ENCODE results near the gene SEPHS2.
"Not testable (repeated sequence)": the region's sequence is repeated elsewhere in the genome, so short reads cannot be mapped to it uniquely, and the experiment has no call there.

The SEPHS2 gene

DNA sequence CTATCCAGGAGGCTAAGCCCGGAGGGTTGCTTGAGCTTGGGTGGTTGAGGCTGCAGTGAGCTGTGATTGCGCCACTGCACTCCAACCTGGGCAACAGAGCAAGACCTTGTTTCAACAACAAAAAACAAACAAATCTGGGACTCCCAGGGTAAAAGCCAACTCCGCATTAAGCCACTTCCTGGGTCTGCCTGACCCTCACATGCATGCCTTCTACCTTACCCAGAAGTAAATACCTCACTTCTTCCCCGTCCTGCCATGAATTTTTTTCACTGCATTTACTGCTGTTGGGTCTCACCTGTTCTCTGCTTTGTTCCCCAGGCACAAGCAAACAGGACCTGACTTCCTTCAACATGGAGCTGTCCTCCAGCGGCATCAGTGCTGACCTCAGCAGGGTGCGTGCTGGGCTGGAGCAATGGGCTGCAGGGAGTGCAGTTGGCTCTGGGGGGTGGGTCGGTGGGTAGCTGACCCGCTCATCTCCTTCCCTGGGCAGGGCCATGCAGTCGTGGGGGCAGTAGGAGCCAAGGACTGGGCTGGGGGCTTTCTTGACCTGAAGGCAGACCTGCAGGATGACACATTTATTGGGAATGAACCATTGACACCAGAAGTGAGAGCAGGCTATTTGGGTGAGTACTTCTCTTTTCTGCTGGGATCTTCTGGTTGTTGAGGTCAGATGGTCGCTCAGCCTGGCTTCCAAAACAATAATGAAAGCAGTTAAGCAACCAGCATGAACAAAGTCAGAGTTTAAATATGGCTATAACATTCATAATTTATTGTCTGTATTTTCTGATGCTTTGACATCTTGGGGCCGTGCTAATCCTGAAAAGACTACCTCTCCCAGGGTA lies 43.3 kb upstream of the SEPHS2 start:
- DNase-seq (ENCODE audit: low read depth in 2 of 2), result no peak
- TF ChIP-seq, protein P1, sequence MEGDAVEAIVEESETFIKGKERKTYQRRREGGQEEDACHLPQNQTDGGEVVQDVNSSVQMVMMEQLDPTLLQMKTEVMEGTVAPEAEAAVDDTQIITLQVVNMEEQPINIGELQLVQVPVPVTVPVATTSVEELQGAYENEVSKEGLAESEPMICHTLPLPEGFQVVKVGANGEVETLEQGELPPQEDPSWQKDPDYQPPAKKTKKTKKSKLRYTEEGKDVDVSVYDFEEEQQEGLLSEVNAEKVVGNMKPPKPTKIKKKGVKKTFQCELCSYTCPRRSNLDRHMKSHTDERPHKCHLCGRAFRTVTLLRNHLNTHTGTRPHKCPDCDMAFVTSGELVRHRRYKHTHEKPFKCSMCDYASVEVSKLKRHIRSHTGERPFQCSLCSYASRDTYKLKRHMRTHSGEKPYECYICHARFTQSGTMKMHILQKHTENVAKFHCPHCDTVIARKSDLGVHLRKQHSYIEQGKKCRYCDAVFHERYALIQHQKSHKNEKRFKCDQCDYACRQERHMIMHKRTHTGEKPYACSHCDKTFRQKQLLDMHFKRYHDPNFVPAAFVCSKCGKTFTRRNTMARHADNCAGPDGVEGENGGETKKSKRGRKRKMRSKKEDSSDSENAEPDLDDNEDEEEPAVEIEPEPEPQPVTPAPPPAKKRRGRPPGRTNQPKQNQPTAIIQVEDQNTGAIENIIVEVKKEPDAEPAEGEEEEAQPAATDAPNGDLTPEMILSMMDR (IDR thresholded peaks at IDR 0.05; ENCODE audit: low read depth, low read length), result no peak
- no peak overlapping the region for H3K4me3 ChIP-seq (replicated peaks in 1 of 2; ENCODE audit: low read depth in 2 of 2, low read length in 2 of 2)

DNA sequence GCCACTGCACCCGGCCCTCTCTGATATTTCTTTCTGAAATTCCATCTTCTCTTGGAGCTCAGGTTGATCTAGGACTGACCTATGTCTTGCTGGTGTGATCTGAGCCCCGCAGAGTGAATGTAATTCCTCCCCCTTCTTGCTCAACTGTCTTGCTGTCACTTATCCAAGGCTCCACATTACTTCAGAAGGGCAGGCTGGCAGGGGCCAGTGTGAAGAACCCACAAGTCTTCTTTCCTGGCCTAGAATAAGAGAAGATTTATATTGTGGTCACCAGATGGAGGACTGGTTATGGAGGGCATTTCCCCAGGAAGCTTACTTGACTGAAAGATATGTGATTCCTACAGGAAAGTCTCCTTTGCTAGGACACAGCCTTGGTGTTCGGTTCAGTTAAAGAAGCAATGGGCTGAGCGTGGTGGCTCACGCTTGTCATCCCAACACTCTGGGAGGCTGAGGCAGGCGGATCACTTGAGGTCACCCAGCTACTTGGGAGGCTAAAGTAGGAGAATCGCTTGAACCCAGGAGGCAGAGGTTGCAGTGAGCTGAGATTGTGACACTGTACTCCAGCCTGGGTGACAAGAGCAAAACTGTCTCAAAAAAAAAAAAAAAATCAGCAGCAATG lies 40.3 kb upstream of the SEPHS2 start:
- peak in 1 of 2 donors; percentile 18 for DNase-seq (ENCODE audit: low read depth in 2 of 2)
- no peak overlapping the region for H3K4me3 ChIP-seq (replicated peaks in 1 of 2; ENCODE audit: low read depth in 2 of 2, low read length in 2 of 2)
- TF ChIP-seq, protein P1 (IDR thresholded peaks at IDR 0.05; ENCODE audit: low read depth, low read length), result no peak

DNA sequence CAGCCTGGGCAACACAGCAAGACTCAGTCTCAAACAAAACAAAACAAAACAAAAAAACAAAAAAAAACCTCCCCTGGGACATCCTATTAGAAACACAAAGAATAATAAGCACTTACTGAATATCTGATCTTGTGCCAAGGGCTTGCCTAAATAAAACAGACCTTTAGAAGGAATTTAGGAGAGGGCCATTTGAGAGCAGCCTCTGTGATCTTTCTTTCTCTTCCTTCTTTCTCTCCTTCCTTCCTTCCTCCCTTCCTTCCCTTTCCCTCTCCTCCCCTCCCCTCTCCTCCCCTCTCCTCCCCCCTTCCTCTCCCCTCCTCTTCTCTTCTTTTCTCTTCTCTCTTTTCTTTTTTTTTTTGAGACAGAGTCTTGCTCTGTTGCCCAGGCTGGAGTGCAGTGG lies 39.2 kb upstream of the SEPHS2 start:
- no peak overlapping the region for H3K4me3 ChIP-seq (replicated peaks in 1 of 2; ENCODE audit: low read depth in 2 of 2, low read length in 2 of 2)
- DNase-seq (ENCODE audit: low read depth in 2 of 2), result peak in 1 of 2 donors; percentile 10
- TF ChIP-seq, protein P1 (IDR thresholded peaks at IDR 0.05; ENCODE audit: low read depth, low read length), result no peak

DNA sequence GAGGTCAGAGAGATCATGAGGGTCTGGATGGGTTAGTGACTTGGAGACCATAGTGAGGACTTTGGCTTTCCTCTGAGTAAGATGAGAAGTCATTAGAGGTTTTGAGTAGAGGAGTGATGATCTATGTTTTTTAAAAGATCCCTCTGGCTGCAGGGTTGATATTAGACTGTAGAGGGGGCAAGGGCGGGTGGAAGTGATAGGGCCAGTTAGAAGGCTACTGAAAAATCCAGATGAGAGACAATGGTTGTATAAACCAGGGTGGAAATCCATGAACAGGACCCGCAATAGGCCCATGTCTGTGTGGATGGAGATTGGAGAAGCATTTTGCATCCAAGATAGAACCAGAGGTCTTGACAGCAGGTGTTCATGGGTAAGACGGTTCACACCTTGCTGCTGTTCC lies 36.7 kb upstream of the SEPHS2 start:
- DNase-seq (ENCODE audit: low read depth in 2 of 2), result no peak
- H3K4me3 ChIP-seq (replicated peaks in 1 of 2; ENCODE audit: low read depth in 2 of 2, low read length in 2 of 2), result no peak overlapping the region
- TF ChIP-seq, protein P1 (IDR thresholded peaks at IDR 0.05; ENCODE audit: low read depth, low read length), result peak; percentile 28

DNA sequence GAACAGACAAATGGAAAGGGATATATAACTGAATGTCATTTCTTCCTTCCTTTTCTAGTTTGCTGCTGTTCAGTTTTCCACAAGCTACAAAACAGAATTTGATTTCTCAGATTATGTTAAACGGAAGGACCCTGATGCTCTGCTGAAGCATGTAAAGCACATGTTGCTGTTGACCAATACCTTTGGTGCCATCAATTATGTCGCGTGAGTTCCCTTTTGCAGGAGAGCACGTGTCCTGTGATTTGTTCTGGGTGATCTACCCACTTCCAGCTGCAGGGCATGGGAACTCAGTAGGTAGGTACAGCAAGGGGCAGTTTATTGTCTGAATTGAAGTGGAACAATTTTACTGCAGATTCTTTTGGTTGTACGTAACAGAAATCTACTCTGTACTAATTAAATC lies 35.7 kb upstream of the SEPHS2 start:
- TF ChIP-seq, protein P1 (IDR thresholded peaks at IDR 0.05; ENCODE audit: low read depth, low read length), result no peak
- no peak for DNase-seq (ENCODE audit: low read depth in 2 of 2)
- no peak overlapping the region for H3K4me3 ChIP-seq (replicated peaks in 1 of 2; ENCODE audit: low read depth in 2 of 2, low read length in 2 of 2)

DNA sequence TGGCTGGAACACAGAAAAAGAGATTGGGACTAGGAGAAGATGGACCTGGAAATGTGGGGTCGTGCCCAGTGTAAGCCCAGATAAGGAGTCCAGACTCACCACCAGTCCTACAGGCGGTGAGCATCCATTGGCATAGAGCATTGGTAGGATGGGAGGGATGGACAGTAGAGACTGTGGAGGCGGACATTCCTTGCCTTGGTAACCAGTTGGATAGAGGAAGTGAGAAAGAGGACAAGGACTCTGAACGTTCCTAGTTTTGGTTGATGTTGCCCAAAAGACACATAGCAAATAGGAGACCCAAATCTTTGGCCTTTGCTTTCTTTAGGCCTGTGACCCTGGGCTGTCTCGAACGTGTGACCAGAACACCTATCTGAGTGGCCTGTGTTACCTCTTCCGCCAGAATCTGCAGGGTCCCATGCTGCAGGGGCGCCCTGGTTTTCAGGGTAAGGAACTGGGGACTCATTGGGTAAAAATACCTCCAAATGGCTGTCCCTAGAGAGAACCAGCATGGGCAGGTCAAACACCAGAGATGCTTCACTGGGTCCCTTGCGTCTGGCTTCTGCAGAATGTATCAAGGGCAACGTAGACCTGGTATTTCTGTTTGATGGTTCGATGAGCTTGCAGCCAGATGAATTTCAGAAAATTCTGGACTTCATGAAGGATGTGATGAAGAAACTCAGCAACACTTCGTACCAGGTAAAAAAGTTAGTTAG lies 33.2 kb upstream of the SEPHS2 start:
- TF ChIP-seq, protein P1 (IDR thresholded peaks at IDR 0.05; ENCODE audit: low read depth, low read length), result no peak
- no peak for DNase-seq (ENCODE audit: low read depth in 2 of 2)
- no peak overlapping the region for H3K4me3 ChIP-seq (replicated peaks in 1 of 2; ENCODE audit: low read depth in 2 of 2, low read length in 2 of 2)

DNA sequence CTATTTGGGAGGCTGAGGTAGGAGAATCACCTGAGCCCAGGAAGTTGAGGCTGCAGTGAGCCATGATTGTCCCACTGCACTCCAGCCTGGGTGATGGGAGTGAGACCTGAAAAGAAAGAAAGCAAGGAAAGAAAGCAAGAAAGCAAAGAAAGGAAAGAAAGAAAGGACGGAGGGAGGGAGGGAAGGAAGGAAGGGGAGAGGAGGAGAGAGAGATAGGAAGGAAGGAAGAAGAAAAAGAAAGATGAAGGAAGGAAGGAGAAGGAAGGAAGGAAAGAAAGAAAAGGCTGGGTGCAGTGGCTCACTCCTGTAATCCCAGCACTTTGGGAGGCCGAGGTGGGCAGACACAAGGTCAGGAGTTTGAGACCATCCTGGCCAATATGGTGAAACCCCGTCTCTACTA lies 32.1 kb upstream of the SEPHS2 start:
- not testable (repeated sequence) for DNase-seq (ENCODE audit: low read depth in 2 of 2); H3K4me3 ChIP-seq (replicated peaks in 1 of 2; ENCODE audit: low read depth in 2 of 2, low read length in 2 of 2)

Measured in cardiac fibroblast (primary cell).